Endothelial cell of umbilical vein (primary cell): ENCODE data around the gene CBLN1. TPM values are rescaled to one million over a fixed set of nuclear protein-coding genes. Genes with fewer than 3 reads are reported as not detected.

Experiments used
- BruUV-seq: library from RNA; stranded (reverse); fragments of 400-500 nt; replicated peaks from 2 replicates; lab custom pipeline; 2021; lab: Mats Ljungman, UMichigan
- CTCF ChIA-PET: fragments of 300-600, 350-600 bp; sonication (Branson Sonifier 250); formaldehyde crosslinking; loops from one replicate; lab custom pipeline; 2021; ENCODE audit warnings: antibody characterized with exemption, inconsistent platforms; lab: Charles Lee
- POLR2A ChIA-PET: fragments of 300-600, 350-600 bp; sonication (Branson Sonifier 250); formaldehyde crosslinking; loops from one replicate; lab custom pipeline; 2021; ENCODE audit warnings: antibody characterized with exemption, inconsistent platforms; lab: Charles Lee
- DNase-seq: peaks from one replicate; pipeline ENCODE4 v3.0.0-alpha.2; 2011; ENCODE audit warnings: low read depth, low spot score
- FAIRE-seq: peaks from 2 replicates; lab custom pipeline; 2011; peaks lifted over from hg19 to GRCh38; lab: Jason Lieb, UNC
- H2AFZ ChIP-seq: 2 replicates; pipeline ENCODE4 v1.6.0; 2012; ENCODE audit warnings: low read depth, low read length, control low read depth, inconsistent platforms
- H3K27ac ChIP-seq: 2 replicates; pipeline ENCODE4 v1.5.1; 2011; ENCODE audit warnings: low read depth, mild to moderate bottlenecking, control low read depth, low read length, moderate library complexity; ENCODE audit not compliant: insufficient read depth
- H3K27me3 ChIP-seq, 2 experiments: 2 replicates each; pipeline versions ENCODE4 v1.6.0 to v1.6.1; 2011; ENCODE audit warnings: low read length in 2 of 2, mixed read lengths in 1 of 2; ENCODE audit not compliant: control insufficient read depth in 2 of 2, insufficient read depth in 2 of 2
- H3K36me3 ChIP-seq, 2 experiments: 2 replicates in 1 of 2; 3 replicates in 1 of 2; pipeline ENCODE4 v1.5.1; 2011; ENCODE audit warnings: low read length in 2 of 2, mild to moderate bottlenecking in 1 of 2, moderate library complexity in 1 of 2; ENCODE audit not compliant: control insufficient read depth in 2 of 2, insufficient read depth in 2 of 2; ENCODE audit errors: extremely low read depth in 1 of 2
- H3K4me1 ChIP-seq: 3 replicates; pipeline ENCODE4 v1.5.1; 2011; ENCODE audit warnings: mild to moderate bottlenecking, low read length; ENCODE audit not compliant: control insufficient read depth, insufficient read depth; ENCODE audit errors: extremely low read depth
- H3K4me2 ChIP-seq: 2 replicates; pipeline ENCODE4 v1.6.1; 2011; ENCODE audit warnings: low read length, control low read depth, mixed read lengths; ENCODE audit not compliant: insufficient read depth
- H3K4me3 ChIP-seq, 3 experiments: fragments of 200-600 bp in 1 of 3; sonication (generic), shearing (Covaris generic) in 1 of 3; replicated peaks in 1 of 3; 2 replicates each; pipeline ENCODE4 v1.5.1; 2011 to 2016; ENCODE audit warnings: control low read depth in 3 of 3, low read length in 3 of 3, mild to moderate bottlenecking in 2 of 3, inconsistent platforms in 1 of 3, low read depth in 1 of 3, moderate library complexity in 1 of 3; ENCODE audit not compliant: insufficient read depth in 1 of 3
- H3K79me2 ChIP-seq: 2 replicates; pipeline ENCODE4 v1.6.0; 2012; ENCODE audit warnings: low read length, inconsistent platforms; ENCODE audit not compliant: control insufficient read depth, insufficient read depth
- H3K9ac ChIP-seq: replicated peaks from 2 replicates; pipeline ENCODE3; 2011; ENCODE audit warnings: low read length, control low read depth; ENCODE audit not compliant: insufficient read depth; ENCODE audit errors: extremely low read depth
- H3K9me1 ChIP-seq: replicated peaks from 3 replicates; pipeline ENCODE4 v1.6.0; 2011; ENCODE audit warnings: mild to moderate bottlenecking, low read length; ENCODE audit not compliant: control insufficient read depth, insufficient read depth; ENCODE audit errors: extremely low read depth
- H3K9me3 ChIP-seq: replicated peaks from 2 replicates; pipeline ENCODE4 v1.5.1; 2012; ENCODE audit warnings: low read length, inconsistent platforms; ENCODE audit not compliant: control insufficient read depth, insufficient read depth
- H4K20me1 ChIP-seq: replicated peaks from 2 replicates; pipeline ENCODE3; 2011; ENCODE audit warnings: mild to moderate bottlenecking, low read length; ENCODE audit not compliant: control insufficient read depth, insufficient read depth; ENCODE audit errors: extremely low read depth
- EZH2 ChIP-seq: IDR thresholded peaks from 2 replicates; pipeline ENCODE4 v1.6.1; 2012; ENCODE audit warnings: borderline replicate concordance, low read depth, mild to moderate bottlenecking, moderate library complexity, low read length, inconsistent platforms; ENCODE audit not compliant: severe bottlenecking
- FOS ChIP-seq: IDR thresholded peaks from 2 replicates; pipeline ENCODE4 v1.6.1; 2011; ENCODE audit warnings: mild to moderate bottlenecking, low read length, moderate library complexity, borderline replicate concordance; ENCODE audit not compliant: insufficient read depth
- GATA2 ChIP-seq: IDR thresholded peaks from 2 replicates; pipeline ENCODE4 v1.7.0; 2011; ENCODE audit warnings: low read depth, mild to moderate bottlenecking, moderate library complexity, mixed read lengths, low read length; ENCODE audit not compliant: insufficient read length, insufficient read depth
- JUN ChIP-seq: IDR thresholded peaks from 2 replicates; pipeline ENCODE4 v1.6.1; 2011; ENCODE audit warnings: borderline replicate concordance, low read depth; ENCODE audit not compliant: insufficient read length, insufficient read depth
- MYC ChIP-seq: IDR thresholded peaks from one replicate; pipeline ENCODE4 v1.6.1; 2011; ENCODE audit warnings: mild to moderate bottlenecking, low read depth, low read length
- POLR2A ChIP-seq: IDR thresholded peaks from 2 replicates; pipeline ENCODE4 v1.6.1; 2012; ENCODE audit warnings: low read depth, mild to moderate bottlenecking, control low read depth, low read length
- POLR2AphosphoS5 ChIP-seq: IDR thresholded peaks from 2 replicates; pipeline ENCODE4 v1.6.1; 2012; ENCODE audit warnings: low read depth, mild to moderate bottlenecking, control low read depth, low read length, moderate library complexity; ENCODE audit not compliant: insufficient read depth
- dilution Hi-C: fragments of 300-500 bp; cut with MboI; formaldehyde crosslinking; loops from one replicate; pipeline ENCODE4 v1.15.0; 2019; ENCODE audit warnings: low sequenced_read_pairs; ENCODE audit not compliant: extremely low pct_ligation_motif_present
- intact Hi-C: fragments of 100-400 bp; cut with micrococcal nuclease; formaldehyde crosslinking; loops from one replicate; pipeline ENCODE4 v1.10.0; 2022
- polyA plus RNA-seq, 4 experiments: library from polyadenylated mRNA; depleted of rRNA in 3 of 4; stranded (reverse) in 3 of 4; unstranded in 1 of 4; fragments of >200 nt; gene quantifications; 2 replicates each; pipeline versions ENCODE4 v1.2.1 to v1.2.3, GENCODE V29; 2011 to 2012; ENCODE audit warnings: missing spikeins in 1 of 4
- total RNA-seq: library from RNA; stranded (reverse); gene quantifications from 2 replicates; pipeline ENCODE4 v1.2.3, GENCODE V29; 2021
- TF ChIP-seq, protein P1 (sequence below), 2 donors: IDR thresholded peaks; 1 replicate in 1 of 2; 2 replicates in 1 of 2; pipeline ENCODE4 v1.5.1; 2011; ENCODE audit warnings: low read length in 2 of 2, mild to moderate bottlenecking in 2 of 2, moderate library complexity in 2 of 2, control low read depth in 1 of 2, inconsistent platforms in 1 of 2, low read depth in 1 of 2; ENCODE audit not compliant: insufficient read depth in 1 of 2; ENCODE audit errors: extremely low read depth in 1 of 2
- TF ChIP-seq, protein P2 (sequence below): IDR thresholded peaks from 2 replicates; pipeline ENCODE4 v1.6.1; 2011; ENCODE audit not compliant: insufficient read depth, insufficient read length

Gene CBLN1
- total and polyA plus RNA-seq, 2 donors (not counting 3 experiments of a cell fraction or from before 2014, with no cell fraction given), result not detected

DNA sequence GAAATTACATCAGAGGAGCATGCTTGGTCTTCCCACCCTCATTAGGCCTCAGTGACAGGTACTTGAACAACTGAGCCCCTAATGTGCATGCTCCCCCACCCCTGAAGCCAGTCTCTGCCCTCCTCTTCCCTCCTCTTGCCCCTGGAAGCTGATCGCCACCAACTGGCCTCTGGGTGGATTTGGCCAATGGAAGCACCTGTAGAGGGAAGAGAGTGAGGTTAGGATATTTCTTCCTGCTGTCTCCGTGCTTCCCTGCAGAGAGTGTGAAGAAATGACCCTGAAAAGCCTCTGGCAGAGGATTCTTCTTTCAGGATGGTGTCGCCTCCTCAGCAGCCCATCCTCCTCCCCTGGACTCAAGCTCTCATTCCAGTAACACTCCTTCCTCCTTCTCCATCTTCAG lies 5.9 kb upstream of the CBLN1 start:
- dilution Hi-C loops (no loop called here), intact Hi-C loops (no loop called here)
- Histone ChIP-seq H3K27ac (no peak overlapping the region), H3K9ac (no peak overlapping the region), H3K9me1 (no peaks in the 10 kb centered on the region), H3K4me1 (no peaks in the 10 kb centered on the region), H3K9me3 (no peaks in the 10 kb centered on the region), H4K20me1 (no peaks in the 10 kb centered on the region), H3K79me2 (no peaks in the 10 kb centered on the region), H3K27me3 (peaks cover 16 to 22% of the 10 kb centered on the region in 2 experiments), H3K4me3 (no peak overlapping the region), H3K4me2 (no peak overlapping the region), H2AFZ (no peak overlapping the region), H3K36me3 (no peaks in the 10 kb centered on the region)
- CTCF ChIA-PET, result no interaction called here
- no peak for TF ChIP-seq POLR2A
- no peak for TF ChIP-seq FOS
- TF ChIP-seq, protein P1, sequence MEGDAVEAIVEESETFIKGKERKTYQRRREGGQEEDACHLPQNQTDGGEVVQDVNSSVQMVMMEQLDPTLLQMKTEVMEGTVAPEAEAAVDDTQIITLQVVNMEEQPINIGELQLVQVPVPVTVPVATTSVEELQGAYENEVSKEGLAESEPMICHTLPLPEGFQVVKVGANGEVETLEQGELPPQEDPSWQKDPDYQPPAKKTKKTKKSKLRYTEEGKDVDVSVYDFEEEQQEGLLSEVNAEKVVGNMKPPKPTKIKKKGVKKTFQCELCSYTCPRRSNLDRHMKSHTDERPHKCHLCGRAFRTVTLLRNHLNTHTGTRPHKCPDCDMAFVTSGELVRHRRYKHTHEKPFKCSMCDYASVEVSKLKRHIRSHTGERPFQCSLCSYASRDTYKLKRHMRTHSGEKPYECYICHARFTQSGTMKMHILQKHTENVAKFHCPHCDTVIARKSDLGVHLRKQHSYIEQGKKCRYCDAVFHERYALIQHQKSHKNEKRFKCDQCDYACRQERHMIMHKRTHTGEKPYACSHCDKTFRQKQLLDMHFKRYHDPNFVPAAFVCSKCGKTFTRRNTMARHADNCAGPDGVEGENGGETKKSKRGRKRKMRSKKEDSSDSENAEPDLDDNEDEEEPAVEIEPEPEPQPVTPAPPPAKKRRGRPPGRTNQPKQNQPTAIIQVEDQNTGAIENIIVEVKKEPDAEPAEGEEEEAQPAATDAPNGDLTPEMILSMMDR (IDR thresholded peaks at IDR 0.05; ENCODE audit: extremely low read depth in 1 of 2, insufficient read depth in 1 of 2, low read depth in 1 of 2, low read length in 2 of 2), result no peak
- TF ChIP-seq POLR2AphosphoS5, result no peak
- TF ChIP-seq, protein P2, sequence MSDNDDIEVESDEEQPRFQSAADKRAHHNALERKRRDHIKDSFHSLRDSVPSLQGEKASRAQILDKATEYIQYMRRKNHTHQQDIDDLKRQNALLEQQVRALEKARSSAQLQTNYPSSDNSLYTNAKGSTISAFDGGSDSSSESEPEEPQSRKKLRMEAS, result no peak
- TF ChIP-seq MYC, result no peak
- TF ChIP-seq JUN, result no peak
- TF ChIP-seq GATA2, result no peak
- TF ChIP-seq EZH2, result no peak
- BruUV-seq, result no TSS peak
- no peak for DNase-seq
- no peak for FAIRE-seq
- POLR2A ChIA-PET, result no interaction called here
